Thyroid gland (tissue), 4 donors: Measurements from ENCODE around the gene BACE1-AS. TPM values are rescaled to one million over a fixed set of nuclear protein-coding genes. Genes with fewer than 3 reads are reported as not detected.
"Not testable (repeated sequence)": the region's sequence is repeated elsewhere in the genome, so short reads cannot be mapped to it uniquely, and the experiment has no call there.

Source experiments
- DNase-seq, 2 donors: peaks; one replicate each; pipeline ENCODE4 v3.0.0-alpha.2; 2019
- H3K27ac ChIP-seq, 3 donors: fragments of 200-600 bp; sonication (generic); 1 replicate in 2 of 3; 2 replicates in 1 of 3; pipeline ENCODE4 v1.5.1; 2016 to 2019; ENCODE audit warnings: mild to moderate bottlenecking in 1 of 3, moderate library complexity in 1 of 3
- H3K27me3 ChIP-seq: fragments of 200-600 bp; sonication (generic); one replicate; pipeline ENCODE4 v1.5.1; 2019
- H3K36me3 ChIP-seq, 2 donors: fragments of 200-600 bp; sonication (generic); one replicate each; pipeline ENCODE4 v1.5.1; 2016 to 2019
- H3K4me1 ChIP-seq, 2 donors: fragments of 200-600 bp; sonication (generic); one replicate each; pipeline ENCODE4 v1.5.1; 2017 to 2019
- H3K4me3 ChIP-seq, 3 donors: fragments of 200-600 bp; sonication (generic); replicated peaks in 1 of 3; 1 replicate in 2 of 3; 2 replicates in 1 of 3; pipeline ENCODE4 v1.5.1; 2016; ENCODE audit warnings: mild to moderate bottlenecking in 1 of 3
- H3K9me3 ChIP-seq: fragments of 200-600 bp; sonication (generic); one replicate; pipeline ENCODE4 v1.5.1; 2017
- CTCF ChIP-seq, 6 experiments: fragments of 200-600 bp in 3 of 6; fragments of 450-650 bp in 3 of 6; sonication (generic) in 3 of 6; IDR thresholded peaks; one replicate each; pipeline ENCODE4 v1.5.1; 2016 to 2019; ENCODE audit warnings: antibody characterized with exemption in 6 of 6, mild to moderate bottlenecking in 2 of 6, inconsistent platforms in 1 of 6, moderate library complexity in 1 of 6
- POLR2A ChIP-seq, 2 donors: fragments of 450-650 bp; IDR thresholded peaks; one replicate each; pipeline ENCODE4 v1.6.1; 2017; ENCODE audit warnings: antibody characterized with exemption in 2 of 2, mild to moderate bottlenecking in 2 of 2, moderate library complexity in 1 of 2
- WGBS, 2 donors: methylation state at CpG; one replicate each; pipeline ENCODE4 v1.1.5; 2017; 5-methylcytosine and 5-hydroxymethylcytosine counted together
- intact Hi-C: fragments of 100-400 bp; cut with DNase I; formaldehyde crosslinking; loops from one replicate; pipeline ENCODE4 v1.15.1; 2023
- total RNA-seq, 4 donors: library from RNA; depleted of rRNA; stranded (reverse); fragments of >200 nt; gene quantifications; one replicate each; pipeline ENCODE4 v1.2.3, GENCODE V29; 2016

BACE1-AS gene
- total RNA-seq, 4 donors from 2014 or later: 7.4 to 12.9 (median 8.8) TPM

- peaks cover 0 to 3% of the 10 kb centered on the region in 2 donors for H3K36me3 ChIP-seq
- no peak for TF ChIP-seq POLR2A (IDR thresholded peaks at IDR 0.05)
- no peak for TF ChIP-seq CTCF (IDR thresholded peaks at IDR 0.05)
Observed at GRCh38 chr11:117256573-117256972, 34.6 kb upstream of the BACE1-AS start.

GRCh38 chr11:117258576-117258975 lies 32.6 kb upstream of the BACE1-AS start:
- H3K4me3 ChIP-seq: no peak overlapping the region
- DNase-seq: no peak
- no peaks in the 10 kb centered on the region for H3K36me3 ChIP-seq
- peaks cover 0 to 10% of the 10 kb centered on the region in 2 donors for H3K4me1 ChIP-seq
- TF ChIP-seq CTCF (IDR thresholded peaks at IDR 0.05) (no peak), POLR2A (IDR thresholded peaks at IDR 0.05) (no peak)
- no peaks in the 10 kb centered on the region for H3K27me3 ChIP-seq
- 74 to 95% methylated on average over 2 of the region's 2 CpGs for WGBS, 2 donors
- intact Hi-C loops: no loop called here
- no peaks in the 10 kb centered on the region for H3K9me3 ChIP-seq
- H3K27ac ChIP-seq: no peak overlapping the region

More at GRCh38 chr11:117256573-117256972, 34.6 kb upstream of the BACE1-AS start:
- WGBS, 2 donors: 46 to 97% methylated on average over 2 of the region's 2 CpGs
- Histone ChIP-seq H3K27me3 (no peaks in the 10 kb centered on the region), H3K4me3 (no peak overlapping the region), H3K4me1 (peaks cover 0 to 10% of the 10 kb centered on the region in 2 donors), H3K27ac (no peak overlapping the region), H3K9me3 (no peaks in the 10 kb centered on the region)
- DNase-seq: no peak
- intact Hi-C loops: no loop called here

DNA sequence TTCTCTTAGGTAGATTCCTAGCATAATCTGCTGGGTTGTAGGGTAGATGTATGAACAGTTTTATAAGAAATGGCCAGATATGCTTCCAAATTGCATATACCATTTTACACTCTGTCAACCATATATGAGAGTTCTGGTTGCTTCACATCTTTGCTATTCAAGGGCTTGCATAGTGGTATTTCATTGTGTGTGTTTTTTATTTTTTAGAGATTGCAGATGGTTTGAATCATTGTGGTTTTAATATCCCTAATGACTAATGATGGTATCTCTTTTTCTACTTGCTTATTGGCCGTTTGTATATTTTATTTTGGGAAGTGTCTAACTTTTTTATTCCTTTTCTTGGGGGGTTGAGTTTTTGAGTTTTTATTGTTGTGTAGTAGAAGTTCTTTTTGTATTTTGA lies 31.7 kb upstream of the BACE1-AS start:
- Histone ChIP-seq H3K36me3 (no peaks in the 10 kb centered on the region), H3K27ac (no peak overlapping the region), H3K27me3 (no peaks in the 10 kb centered on the region), H3K9me3 (no peaks in the 10 kb centered on the region), H3K4me1 (peaks cover 0 to 10% of the 10 kb centered on the region in 2 donors), H3K4me3 (no peak overlapping the region)
- no peak for DNase-seq
- TF ChIP-seq CTCF (IDR thresholded peaks at IDR 0.05): no peak
- no peak for TF ChIP-seq POLR2A (IDR thresholded peaks at IDR 0.05)
- intact Hi-C loops: no loop called here
- WGBS, 2 donors: 80 to 83% methylated on average over 1 of the region's 1 CpG

- intact Hi-C loops, H3K9me3 ChIP-seq, H3K27me3 ChIP-seq, H3K4me1 ChIP-seq, H3K4me3 ChIP-seq, DNase-seq, H3K27ac ChIP-seq, H3K36me3 ChIP-seq: not testable (repeated sequence)
- 95 to 98% methylated on average over 7 of the region's 7 CpGs for WGBS, 2 donors
Observed at GRCh38 chr11:117264624-117265323, 26.4 kb upstream of the BACE1-AS start.

- intact Hi-C loops: no loop called here
- H3K27me3 ChIP-seq: no peaks in the 10 kb centered on the region
- peaks cover 0 to 4% of the 10 kb centered on the region in 2 donors for H3K36me3 ChIP-seq
- no peak for TF ChIP-seq POLR2A (IDR thresholded peaks at IDR 0.05)
- no peak for TF ChIP-seq CTCF (IDR thresholded peaks at IDR 0.05)
- DNase-seq: no peak
- H3K9me3 ChIP-seq: no peaks in the 10 kb centered on the region
- no peak overlapping the region for H3K27ac ChIP-seq
- no peak overlapping the region for H3K4me3 ChIP-seq
- WGBS, 2 donors: 82 to 85% methylated on average over 2 of the region's 2 CpGs
- H3K4me1 ChIP-seq: no peaks in the 10 kb centered on the region
Observed at GRCh38 chr11:117265745-117266144, 25.4 kb upstream of the BACE1-AS start.
